DMS114 treated with DMSO at 0.1 percent for 48 hours (cell line): ENCODE data around the gene GALNT16.
"Not testable (repeated sequence)": the region's sequence is repeated elsewhere in the genome, so short reads cannot be mapped to it uniquely, and the experiment has no call there.

ENCODE experiments used
- DNase-seq: peaks from one replicate; lab custom pipeline; 2025; ENCODE audit not compliant: unreplicated experiment; lab: John Stamatoyannopoulos, UW

Gene GALNT16

DNA sequence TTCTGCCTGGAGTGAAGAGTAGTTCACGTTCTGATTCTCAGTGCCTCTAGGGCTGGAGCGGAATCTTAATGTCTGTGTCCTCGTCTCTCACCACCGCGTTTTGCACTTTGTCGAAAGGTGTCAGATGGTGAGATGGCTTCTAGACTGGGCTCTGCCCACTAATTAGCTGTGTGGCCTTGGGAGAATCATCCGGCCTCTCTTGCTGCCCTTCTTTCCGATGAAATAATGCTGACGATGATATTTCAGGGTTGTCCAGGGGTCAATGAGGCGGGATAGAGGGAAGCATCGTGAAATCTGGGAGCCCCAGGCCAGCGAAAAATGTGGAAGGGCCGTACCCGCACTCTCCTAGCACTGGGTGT lies 811 bp upstream of the GALNT16 start:
- no peak for DNase-seq

- no peak for DNase-seq
Observed at GRCh38 chr14:69260190-69260860, 367 bp downstream of the GALNT16 start.

DNA sequence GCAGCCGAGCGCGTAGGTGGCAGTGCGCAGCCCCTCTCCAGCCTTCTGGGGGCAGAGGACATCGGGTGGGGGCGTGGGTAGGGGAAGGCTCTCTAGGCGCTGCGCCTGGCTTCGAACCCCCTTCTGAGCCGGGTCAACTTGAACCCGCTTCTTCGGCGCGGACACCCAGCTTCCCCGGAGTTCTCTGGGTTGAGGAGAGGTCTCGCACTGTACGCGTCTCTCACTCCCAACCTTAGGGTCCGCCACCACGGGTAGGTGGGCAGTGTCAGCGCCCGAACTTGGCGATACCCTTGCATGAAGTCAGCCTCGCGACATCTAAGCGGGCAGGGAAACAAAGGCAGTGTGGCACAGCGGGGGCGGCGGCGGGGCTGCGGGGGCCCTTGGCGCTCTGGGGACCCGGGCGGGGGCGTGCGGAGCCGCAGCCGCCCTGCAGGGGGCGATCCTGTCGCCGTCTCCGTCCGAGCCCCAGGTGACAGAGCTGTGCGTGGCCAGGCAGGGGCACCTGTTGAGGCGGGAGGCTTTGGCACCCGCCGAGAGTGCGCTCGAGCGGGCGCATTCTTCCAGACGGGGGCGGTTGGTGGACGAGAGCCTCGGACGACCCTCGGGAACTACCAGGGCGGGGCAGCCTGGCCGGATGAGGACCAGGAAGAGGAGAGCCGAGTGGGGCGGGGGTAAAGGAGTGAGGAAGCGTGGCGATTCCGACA lies 1.1 kb downstream of the GALNT16 start:
- no peak for DNase-seq

DNA sequence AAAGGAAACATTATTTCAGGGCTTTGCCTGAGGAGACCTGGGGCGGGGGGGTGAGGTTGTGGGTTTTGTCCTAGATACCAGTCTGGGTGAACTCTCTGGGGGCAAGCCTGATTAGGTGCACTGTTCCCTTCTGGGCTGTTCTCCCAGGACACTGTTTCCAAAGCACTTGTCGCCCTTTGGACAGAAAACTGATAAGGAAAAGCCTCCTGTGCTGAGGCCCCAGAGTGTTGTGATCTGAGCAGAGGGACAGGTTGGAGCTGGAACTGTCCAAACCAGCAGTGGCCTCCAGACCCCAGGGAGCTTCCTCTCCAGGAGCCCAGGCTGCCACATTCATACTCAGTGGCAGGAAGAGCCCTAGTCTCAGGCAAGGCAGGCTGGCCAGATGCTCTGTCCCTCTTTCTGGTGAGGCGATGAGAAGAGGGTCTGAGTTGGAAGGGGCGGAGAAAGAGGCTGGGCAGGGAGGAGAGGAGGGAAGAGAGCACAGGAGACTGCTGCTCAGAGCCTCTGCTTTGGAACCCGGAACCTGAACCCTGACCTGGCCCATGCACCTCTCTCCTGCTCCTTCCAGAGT lies 1.9 kb downstream of the GALNT16 start:
- DNase-seq: no peak

- no peak for DNase-seq
Observed at GRCh38 chr14:69262516-69262915, 2.6 kb downstream of the GALNT16 start.

- no peak for DNase-seq
Observed at GRCh38 chr14:69263364-69263763, 3.4 kb downstream of the GALNT16 start.

DNA sequence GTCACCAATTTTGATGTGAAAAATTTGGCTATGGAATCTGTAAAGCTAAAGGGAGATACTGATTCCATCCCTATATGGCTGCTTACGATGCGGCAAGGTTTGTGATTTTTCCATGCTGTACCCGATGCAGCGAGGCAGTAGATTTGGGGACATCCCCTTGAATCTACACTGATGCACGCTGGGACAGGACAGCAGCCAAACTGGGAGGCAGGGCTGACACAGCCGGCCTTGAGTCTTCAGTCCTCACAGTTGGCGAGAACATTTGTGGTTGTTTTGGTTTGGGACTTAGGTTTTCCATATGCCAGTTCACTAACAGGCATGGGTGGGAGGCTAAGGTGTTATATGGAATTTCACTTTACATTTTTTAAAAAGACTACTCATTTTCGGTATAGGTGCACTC lies 3.8 kb downstream of the GALNT16 start:
- no peak for DNase-seq

DNA sequence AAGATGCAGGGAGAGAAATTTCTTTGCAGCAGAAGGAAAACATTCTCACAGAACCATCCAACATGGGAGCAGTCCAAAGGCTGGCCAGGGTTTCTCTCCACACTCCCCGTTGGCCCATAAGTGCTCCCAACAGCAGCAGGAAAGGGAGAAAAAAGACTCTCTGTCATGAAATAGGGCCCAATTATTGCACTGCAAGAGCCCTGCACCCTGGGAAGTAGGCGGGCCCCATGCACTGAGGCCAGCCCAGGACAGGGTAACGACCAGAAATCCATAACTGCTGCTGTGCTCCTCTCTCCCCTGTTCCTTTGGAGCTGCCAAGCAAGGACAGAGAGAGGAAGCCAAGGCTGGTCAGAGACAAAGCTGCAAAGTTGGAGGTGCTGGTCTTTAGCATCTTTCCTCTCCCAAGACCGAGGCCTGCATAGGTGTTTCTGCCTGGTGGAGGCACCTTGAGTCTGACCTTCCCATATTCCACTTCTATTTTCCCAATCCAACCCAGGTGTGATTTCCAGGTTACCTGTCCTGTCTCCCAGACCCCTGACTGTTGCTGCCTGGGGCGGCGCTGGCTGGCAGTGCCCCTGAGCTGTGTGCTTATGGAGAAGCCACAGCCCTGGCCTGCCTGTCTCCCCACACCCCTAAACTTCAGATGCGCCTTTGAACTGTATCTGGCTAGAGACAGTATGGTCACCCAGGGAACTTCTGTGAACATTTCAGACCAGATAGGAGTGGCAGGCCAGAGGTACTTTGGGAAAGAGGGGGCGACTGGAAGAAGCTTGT lies 6.8 kb downstream of the GALNT16 start:
- no peak for DNase-seq

- no peak for DNase-seq
Observed at GRCh38 chr14:69267492-69267891, 7.5 kb downstream of the GALNT16 start.

- DNase-seq: no peak
Observed at GRCh38 chr14:69268223-69268622, 8.3 kb downstream of the GALNT16 start.

GRCh38 chr14:69268763-69269162 lies 8.8 kb downstream of the GALNT16 start:
- no peak for DNase-seq

DNA sequence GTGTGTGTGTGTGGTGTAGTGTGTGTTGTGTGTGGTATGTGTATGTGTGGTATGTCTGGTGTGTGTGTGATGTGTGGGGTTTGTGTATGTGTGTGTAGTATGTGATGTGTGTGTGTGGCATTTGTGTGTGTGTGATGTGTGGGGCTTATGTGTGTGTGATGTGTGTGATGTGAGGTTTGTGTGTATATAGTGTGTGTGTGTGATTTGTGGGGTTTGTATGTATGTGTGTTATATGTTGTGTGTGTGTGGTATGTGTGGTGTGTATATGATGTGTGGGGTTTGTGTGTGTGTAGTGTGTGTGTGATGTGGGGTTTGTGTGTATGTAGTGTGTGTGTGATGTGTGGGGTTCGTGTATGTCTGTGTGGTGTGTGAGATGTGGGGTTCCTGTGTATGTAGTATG lies 9.4 kb downstream of the GALNT16 start:
- no peak for DNase-seq

DNA sequence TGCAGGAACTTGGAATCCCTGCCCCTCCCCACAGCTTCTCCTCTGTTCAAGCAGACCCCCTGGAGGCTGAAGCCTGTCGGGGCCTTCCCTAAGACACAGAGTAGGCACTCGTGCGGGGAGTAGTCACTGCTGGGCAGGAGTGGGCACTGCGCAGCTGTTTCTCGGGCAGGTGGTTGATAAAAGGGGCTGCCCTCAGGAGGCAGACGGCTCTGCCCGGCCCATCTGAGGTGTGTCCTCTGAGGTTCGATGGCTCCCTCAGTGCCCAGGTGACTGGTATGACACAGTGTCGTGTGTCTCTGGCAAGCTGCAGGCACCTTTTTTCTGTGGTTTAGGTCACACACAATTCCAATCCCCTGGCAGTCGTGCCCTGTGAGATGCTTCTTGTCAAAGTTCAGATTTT lies 10.1 kb downstream of the GALNT16 start:
- no peak for DNase-seq

DNA sequence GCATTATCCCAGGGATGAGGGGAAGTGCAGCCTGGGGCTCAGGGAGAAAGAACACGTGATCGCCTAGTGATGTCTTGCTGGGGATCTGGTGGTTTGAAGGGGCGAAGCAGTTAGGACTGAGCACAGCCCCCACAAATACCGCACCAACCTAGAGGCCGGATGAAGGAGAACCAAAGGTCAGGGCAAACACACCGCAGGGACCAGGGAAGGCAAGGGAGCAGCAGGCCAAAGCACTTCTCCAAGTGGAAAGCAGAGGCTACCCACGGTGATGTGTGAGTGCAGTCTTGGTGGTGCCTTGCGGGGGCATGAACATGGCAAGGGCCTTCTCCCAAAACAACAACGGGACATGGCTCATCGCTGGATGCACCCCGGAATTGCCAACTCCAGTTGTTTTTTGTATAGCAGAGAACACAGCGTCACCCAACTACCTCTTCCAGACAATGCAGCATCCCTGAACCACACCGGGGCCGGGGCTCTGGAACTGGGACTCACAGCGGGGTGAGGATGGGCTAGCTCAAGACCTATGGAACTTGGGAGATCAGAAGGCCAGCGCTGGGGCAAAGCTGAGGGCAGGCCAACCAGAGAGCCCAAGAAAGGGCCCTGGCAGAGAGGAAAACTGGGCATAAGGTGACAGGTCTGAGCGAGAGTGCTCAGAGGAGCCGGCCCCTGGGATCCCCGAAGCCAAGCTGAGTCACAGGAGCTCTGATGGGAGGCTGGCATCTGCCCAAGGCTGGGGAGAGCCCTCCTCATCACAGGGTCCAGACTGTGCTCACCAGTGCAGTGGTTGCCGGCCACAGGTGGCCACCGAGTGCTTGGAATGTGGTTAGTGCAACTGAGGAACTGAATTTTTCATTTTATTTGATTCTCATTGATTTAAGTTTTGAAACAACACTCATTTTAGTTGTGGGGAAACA lies 11.1 kb downstream of the GALNT16 start:
- no peak for DNase-seq

GRCh38 chr14:69274321-69274720 lies 14.4 kb downstream of the GALNT16 start:
- no peak for DNase-seq

DNA sequence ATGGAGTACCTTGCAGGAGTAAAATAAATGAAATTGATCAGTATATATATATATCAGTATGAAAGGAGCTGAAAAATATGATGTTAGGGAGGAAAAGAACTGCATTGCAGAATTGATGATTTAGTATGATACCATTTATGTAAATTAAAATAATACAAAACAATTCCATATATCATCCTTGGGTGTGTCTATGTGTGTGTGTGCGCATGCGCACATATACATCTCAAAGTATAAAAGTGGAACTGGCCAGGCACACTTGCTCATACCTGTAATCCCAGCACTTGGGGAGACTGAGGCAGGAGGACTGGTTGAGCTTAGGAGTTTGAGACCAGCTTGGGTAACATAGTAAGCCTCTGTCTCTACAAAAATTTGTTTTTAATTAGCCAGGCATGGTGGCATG lies 15.4 kb downstream of the GALNT16 start:
- DNase-seq: no peak

GRCh38 chr14:69277356-69277755 lies 17.4 kb downstream of the GALNT16 start:
- DNase-seq: not testable (repeated sequence)

DNA sequence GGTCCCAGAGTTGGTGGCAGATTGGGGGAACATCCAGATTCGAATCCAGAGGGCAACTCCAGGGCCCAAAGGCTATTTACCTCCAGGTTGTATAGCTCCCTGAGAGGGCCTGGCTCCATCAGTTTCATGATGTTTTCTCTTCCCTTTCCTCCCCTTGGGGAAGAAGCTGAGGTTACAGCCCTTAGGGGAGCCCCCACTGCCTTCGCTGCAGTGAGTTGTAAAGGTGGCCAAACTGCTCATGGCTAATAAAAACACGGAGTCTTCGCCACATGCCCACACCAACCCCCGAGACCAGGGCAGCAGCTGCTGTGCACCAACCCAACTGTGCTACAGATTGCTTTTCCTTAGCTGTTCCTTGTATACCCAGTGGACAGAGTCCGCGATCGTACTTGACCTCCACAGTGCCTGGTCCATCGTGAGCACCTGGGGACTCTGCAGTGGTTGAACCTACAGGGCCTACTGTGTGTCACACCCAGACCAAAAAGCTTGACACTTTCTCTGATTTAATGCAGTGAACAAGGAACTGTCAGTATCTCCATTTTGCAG lies 20.9 kb downstream of the GALNT16 start:
- no peak for DNase-seq

DNA sequence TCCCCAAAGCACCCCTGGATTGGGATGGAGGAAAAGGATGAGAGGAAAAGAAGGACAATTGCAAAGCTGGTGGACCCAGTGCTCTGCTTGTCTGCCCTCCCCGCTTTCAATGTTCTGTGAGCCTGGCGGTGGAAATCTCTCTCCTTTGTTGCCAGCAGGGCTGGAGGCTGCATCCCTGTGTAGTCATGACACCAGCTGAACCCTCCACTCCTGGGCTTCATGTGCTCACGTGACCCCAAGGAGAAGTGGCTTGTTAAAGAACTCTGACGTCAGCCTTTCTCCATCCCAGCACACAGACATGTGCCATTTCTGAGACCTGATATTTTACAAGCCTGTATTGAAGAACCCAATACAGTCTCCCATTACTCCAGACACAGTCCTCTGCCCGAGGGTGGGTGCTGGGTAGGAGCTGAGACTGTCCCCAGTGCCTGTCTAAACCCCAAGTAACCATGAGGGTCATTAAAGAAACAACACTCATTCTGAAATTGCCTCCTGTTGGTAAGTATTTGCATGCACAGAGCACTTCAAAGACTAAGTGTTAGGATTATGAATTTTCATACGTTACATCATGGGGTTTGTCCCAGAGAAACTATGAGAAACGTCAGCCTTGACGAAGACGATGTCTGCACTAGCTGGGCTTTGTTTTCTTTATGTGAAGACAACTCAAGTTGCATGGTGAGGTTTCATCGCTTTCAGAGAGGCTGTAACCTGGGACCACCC lies 21.7 kb downstream of the GALNT16 start:
- DNase-seq: no peak

DNA sequence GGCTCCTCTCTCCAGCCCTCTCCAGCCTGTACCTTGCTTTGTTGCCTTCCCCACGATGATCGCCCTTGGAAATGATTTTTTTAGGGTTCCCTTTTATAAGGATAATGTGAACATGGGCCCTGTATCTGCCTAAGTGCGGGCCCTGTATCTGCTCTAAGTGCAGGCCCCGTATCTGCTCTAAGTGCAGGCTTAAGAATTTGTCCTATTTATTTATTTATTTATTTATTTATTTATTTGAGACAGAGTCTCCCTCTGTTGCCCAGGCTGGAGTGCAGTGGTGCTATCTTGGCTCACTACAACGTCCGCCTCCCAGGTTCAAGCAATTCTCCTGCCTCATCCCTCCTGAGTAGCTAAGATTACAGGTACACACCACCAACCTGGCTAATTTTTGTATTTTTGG lies 22.5 kb downstream of the GALNT16 start:
- DNase-seq: no peak
